ENCODE data around the gene BTAF1.

GRCh38 chr10:91974960-91975359 is 51.4 kb downstream of the BTAF1 start:
- TF ChIP-seq CTCF (IDR thresholded peaks at IDR 0.05) (no peak), POLR2A (IDR thresholded peaks at IDR 0.05) (no peak)

Measured in thyroid gland (tissue), 4 donors.